LoVo (cell line): ENCODE measurements around the gene PDE9A.

Source experiments
- DNase-seq: peaks from one replicate; pipeline ENCODE4 v3.0.0-alpha.2; 2016; ENCODE audit warnings: low spot score

Gene PDE9A

DNA sequence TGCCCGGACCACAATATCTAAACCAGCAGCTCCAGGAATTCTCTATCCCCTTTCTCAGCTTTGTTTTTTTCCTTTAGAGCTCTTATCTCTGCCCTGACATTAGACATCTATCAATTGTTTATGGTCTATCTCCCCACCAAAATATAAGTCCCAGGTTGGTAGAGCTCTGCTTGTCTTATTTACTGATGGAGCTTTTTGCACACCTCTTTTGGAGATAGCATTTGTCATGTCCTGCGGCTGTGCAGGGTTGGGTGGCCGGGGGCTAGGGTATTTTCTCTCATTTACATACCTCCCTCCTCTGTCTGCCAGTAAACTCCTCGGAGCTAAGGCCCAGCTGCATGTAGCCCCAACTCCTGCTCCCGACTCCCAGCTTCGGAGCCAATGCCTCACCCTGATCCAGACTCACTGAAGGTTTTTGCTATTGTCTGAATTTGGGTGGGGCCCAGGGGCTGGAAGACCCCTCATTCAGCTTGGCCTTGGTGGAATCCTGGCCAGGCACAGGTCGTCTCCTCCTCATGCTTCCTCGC is 11.1 kb upstream of the PDE9A start:
- no peak for DNase-seq

DNA sequence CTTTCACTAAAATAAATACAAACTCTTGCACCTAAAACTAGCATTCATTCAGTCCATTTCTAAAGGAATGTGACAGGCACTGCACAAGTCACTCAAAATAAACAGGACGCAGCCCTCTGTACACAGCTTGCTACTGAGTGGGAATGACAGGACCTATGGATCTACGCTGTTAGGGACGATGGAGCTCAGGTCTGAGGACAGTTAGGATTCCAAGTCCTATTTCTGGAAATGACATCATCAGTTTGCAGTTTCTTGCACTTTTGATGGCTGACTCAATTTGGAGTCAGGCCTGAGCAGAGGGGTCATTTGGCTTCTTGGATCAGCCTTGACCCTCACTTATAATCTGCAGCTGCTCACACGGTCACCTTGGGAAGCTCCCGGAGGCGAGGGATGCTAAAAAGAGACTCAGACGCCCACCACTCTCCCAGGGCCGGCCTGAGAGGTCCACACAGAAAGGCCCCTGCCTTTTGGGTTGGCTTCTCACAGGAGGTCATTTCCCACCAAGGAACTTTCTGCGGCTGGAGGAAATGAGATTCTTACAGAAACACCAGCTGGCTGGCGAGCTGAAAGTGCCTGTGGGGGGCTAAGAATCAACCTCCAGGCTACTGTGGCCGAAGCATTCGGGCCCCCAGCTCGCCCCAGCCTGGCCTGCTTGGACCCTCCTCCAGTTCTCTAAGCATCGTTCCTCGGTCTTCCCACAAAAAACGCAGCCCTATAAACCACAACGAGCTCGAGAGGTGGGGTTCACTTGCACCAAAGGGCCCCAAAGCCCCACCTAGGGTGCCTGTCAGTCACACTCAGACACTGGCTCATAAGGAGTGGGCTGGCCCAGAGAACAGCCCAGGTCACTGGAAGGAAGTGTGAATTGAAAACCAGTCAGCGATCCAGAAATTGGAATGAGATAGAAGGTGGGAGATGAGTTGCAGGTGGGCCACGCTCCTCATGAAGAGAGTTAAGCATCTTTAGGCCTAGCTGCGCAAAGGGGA is 8.9 kb upstream of the PDE9A start:
- no peak for DNase-seq

DNA sequence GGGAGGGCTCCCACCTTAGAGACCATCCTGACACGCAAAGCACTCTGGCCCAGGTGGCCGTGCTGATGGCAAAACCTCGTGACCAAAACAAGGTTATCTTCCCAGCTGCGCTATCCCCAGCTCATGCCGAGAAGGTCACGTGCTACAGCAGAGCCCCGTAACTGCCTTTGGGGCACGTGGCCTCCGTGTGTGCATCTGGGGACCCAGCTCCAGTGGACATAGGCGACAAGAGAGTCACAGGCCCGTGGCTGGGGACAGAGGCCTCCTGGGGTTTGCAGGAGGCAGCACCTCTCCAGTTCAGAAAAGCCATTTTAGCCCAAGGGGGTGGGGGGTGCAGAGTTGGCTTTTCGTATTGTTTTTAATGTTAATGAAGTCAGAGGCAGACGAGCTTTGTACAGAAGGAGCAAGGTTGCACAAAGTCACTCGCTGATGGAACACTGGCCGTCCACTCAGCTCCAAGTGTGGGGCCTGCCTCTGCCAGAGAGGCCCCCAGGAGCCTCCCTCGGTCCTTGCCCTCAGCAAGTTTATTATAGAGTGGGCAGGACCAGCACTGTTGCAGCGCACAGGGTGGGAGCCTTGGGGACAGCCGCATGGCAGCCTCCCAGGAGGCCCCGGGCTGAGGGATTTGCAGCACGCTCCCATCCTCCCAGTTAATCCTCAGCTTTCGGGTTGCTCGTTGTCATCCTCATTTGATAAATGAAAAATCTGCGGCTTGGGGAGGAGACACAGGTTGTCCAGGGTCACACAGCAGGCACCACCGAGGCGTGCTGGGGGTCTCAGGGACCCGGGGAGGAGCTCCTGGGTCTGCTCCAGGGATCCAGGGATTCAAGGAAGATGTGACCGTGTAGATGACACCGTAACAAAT is 8.0 kb upstream of the PDE9A start:
- no peak for DNase-seq

DNA sequence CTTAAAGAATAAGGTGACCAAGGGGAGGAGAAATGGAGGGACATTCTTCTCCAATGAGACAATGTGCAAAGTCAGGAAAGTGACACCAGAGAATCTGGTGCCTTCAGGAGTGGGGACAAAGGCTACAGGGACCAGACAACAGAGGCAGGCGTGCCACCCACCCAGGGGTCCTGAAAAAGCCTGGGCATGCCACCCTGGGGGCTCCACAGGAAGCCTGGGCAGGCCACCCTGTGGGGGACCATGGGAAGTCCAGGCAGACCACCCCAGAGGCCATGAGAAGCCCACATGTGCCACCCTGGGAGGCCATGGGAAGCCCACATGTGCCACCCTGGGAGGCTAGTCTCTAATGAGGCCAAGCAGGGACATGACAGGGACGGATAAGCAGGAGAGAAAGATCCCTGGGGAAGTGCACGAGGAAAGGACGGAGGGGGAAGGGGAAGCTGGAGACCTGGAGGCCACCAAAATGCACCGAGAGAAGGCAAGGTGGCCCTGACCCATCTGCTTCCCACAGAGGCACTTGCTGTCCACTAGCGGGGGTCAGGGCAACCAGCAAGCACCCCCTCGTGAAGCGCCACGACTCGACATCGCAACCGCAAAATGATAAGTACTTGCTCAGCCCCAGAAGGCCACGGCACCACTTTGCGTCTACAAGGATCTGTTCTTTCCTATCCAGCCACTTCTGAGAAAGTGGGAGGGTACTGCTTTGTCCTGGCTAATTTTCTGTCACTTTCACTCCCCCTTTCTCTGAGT is 7.2 kb upstream of the PDE9A start:
- DNase-seq = no peak

DNA sequence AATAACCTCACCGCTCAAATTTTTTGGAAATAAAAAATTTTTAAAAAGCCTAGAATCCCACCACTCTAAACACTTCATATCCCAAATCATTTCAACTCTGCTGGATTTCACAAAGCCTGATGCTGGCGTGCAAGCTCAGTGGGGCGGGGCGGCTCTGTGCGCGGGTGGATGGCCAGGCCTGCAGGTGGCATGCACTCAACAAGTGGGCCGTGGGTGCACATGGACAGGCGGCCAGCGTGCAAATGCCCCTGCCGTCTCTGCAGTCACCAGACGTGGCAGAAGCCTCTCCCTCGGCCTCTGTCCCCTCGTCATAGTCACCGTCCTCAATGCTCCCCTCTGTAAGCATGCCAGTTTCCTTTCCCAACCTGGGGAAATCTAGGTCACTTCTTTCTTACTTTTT is 6.6 kb upstream of the PDE9A start:
- no peak for DNase-seq

DNA sequence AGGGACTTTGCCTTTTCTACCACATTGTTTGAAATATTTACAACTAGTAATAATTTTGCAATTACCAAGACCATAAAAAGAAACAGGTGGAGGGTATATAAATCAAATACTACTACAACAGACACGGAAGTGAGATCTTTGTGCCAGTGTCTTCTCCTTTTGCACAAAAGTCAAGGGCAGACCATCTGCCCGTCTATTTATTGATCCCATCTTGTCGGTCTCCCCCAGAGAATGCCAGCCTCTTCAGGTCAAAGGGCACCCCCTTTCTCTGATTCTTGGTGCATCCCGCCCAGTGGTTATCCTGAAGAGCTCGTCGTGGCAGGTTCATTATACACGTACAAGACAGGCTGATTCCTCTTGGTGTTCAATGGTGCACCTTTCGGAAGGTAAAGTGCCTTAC is 4.8 kb upstream of the PDE9A start:
- no peak for DNase-seq

DNA sequence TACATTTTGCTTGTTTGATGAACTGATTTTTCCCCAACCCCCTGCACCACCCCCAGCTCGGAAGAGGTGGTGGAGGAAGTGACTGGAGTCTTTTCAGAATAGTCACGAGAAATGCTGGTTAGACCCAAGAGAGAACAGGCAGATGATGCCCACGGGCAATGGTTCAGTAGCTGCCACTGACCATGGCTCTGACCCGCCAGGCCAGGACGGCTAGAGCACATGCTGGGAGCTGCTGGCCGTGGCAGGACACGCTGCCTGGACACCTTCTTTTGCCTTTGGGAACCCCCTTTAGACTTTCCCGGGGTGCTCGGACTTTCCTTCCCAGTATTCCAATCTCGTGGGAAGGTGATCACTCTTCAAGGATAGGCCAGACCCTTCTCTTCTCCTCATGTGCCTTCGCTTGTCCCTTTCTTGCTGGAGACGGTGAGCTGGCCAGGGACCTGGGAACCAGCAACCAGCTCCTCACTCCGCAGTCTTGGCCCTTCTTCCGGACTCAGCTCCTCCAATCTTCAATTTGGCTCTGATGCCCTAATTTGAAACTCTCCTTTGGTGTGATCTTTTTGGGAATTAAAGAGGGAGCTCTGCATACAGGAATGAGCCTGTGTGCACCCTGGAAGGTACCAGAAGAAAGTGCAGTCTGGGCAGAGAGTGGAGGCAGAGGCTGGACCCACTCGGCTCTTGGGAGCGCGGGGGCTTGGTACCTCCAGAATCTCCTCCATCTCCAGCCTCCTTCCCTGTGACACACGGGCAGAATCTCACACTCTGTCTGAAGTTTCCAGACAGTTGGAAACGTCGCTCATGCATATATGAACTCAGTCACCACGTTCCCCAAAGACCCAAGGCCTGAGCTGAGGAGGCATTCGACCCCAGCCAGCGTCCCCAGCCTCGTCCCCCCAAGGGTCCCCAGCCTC is 4.0 kb upstream of the PDE9A start:
- DNase-seq = no peak

DNA sequence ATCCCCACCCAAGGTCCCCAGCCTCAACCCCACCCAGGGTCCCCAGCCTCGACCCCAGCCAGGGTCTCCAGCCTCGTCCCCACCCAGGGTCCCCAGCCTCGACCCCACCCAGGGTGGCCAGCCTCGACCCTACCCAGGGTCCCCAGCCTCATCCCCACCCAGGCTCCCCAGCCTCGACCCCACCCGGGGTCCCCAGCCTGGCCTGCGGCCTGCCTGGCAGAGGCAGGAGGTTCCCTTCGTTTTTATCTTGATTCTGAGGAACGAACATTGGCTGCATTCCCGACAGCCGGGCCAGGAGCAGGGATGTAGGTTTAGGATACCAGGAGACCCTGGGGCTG is 3.4 kb upstream of the PDE9A start:
- no peak for DNase-seq

DNA sequence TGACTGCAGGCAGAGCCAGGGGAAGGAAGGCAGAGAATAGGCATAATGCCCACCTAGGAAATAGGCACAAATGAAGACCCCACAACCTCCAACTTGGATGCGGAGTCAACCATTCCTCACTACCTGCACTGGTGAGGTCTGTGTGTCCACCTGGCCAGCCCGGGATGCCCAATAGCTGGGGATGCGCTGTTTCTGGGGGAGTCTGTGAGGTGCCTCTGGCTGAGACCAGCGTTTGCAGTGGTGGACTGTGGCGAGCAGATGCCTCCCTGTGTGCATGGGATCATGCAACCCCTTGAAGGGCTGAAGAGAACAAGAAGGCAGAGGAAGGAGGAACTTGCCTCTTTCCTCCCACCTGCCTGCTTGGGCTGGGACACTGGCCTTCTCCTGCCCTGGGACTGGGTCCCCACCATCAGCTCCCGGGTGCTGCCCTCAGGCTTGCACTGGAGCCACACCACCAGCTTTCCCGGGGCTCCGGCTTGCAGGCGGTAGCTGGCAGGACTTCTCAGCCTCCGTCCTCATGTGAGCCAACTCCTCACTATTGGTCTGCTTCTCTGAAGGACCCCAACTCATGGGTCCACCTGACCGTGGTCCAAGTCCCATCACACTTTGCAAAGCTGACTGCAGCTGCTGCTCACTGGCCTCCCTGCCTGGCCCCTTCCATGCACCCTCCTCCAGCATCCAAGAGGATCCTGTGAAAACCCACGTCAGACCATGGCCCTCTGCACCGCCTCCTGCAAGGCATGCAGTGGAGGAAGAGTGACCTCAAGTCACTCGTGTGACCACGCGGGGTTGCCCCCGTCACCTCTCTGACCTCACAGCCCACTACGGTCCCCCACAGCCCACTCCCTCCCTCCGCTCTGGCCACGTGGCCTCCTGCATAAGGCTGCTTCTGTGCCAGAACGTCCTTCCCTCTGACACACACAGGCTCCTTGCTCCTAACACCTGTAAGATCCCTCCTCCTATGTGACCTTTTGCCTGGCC is 2.7 kb upstream of the PDE9A start:
- no peak for DNase-seq

DNA sequence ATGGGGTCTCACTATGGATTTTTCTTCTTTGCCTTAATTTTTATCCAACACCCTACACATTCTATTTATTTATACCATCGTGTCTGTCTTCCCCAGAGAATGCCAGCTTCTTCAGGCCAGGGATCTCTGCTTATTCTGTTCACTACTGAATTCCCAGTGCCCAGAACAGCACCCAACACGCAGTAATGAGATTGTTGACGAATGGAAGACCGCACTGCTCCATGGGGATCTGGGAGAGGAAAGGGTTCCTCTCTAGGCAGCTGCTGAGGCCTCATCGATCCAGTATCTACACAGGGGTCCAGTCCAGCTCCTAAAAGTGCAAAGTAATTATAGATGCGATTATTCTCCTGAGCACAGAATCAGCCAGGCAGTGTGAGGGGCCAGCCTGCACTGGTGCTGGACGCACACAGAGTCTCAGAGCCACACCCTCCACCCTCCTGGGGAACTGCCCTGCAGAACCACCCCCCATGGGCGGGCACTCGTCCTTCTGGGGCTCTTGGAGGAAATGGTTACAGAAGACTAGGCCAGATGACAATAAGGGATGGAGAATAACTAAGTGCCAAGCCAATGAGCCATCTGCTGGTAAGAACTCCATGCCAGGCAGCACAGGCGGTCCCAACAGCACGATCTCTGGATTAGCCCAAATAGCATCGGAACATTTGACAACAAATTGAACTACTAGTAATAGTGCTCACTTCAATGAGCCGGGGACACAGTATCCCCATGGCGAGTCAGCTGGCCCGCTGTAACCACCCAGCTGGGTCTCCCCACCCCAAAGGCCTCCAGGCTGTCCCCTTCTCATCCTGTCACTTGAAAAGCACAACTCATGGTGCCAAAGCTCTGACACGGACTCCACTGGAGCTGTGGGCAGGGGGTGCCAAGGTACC is 1.7 kb upstream of the PDE9A start:
- DNase-seq = no peak

DNA sequence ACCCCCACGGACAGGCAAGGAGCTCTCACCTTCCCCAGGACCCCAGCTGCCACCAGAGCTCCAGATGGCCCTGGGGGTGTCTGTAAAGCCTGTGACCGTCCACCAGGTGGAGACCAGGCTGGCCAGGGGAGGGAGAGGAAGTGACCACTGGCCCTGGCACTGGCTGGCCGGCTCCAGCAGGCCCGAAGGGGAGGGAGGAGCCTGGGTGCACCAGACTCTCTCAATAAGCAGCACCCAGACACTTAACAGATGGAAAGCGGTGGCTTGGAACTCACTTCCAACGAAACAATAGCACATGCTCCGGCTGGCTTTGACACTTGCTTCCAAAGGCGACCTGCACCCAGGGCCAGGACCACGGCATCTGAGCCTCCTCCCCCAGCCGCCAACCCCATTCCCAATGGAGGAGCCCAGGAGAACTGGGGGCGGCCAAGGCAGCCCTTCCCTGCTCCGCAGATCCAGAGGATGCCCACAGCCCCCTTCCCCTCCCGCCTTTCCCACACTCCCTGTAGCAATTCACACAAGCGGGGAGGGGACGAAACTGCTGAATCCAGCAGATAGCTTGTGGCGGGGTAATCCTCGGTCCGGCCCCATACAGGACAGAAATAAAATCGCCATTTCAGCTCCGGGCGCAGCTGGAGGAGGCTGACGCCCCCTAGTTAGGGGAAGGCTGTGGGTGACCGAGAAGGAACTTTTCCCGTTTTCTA is 742 bp upstream of the PDE9A start:
- peak; percentile 45 for DNase-seq

DNA sequence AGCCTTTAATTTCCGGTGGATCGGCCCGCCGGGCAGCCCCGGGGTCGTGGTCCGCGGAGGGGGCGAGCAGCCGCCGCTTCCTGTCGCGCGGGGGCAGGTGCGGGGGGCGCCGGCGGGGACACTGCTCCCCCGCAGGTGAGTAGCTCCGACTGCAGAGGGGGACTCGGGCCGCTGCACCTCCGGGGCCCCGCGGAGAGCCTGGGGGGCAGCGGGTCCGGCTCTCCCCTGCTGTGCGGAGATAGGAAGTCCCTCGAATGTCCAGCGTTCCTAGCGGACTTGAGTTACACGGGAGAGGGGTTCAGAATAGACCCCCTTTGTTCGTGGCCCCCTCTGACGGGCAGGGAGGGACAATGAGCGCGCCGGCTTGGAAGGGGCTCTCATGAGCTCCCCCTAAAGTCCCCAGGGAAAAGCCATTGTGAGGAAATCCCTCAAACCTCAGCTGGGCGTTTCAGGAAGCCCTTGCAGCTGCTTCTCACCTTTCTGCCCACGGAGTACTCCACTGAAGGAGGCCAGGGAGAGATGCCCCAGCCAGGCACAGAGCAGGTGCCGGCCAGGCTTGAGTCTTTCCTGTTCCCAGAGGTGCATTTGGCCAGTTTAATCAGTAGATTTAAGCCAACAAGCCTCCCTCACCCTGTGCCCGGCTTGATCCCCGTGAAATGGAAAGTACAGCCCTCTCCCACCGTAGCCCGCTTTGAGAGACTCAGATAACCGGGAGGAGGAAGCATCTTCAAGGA is 925 bp downstream of the PDE9A start:
- peak; percentile 67 for DNase-seq

DNA sequence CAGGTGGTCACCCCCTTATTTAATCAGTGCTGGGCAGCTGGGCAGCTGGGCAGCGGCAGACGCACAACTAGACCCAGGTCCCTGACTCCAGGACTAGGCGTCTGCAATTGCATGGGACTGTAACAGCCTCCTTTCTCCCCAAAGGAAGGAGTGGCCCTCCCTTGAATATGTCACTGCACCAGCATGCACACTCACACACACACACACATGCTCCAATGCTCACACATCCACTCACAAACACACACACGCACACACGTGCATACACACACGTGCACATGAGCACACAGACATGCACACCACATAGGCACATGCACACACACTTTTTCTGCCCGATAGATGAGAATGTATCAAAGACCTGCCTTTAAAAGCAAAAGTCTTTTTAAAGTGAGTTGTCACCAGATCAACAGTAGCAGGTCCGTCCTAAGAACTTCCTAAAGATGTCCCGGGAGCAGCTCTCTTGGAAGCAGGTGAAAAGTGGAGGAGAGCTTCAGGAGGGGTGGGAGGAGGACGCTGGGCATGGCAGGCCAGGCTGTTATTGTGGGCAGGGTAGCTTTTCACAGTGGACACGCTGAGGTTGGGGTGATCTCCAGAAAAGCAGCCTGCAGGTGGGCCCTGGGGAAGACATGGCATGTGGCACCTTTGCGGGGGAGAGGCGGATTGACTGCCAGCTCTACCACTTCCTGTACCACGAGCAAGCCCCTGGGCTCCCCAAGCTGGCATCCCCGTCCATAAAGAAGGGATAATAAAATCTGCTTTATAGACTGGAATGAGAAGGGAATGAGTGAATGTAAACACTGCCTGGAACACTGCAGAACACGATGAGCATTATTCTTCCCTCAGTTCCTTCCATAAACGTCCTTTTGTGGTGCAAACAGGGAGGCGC is 1.7 kb downstream of the PDE9A start:
- DNase-seq = no peak

DNA sequence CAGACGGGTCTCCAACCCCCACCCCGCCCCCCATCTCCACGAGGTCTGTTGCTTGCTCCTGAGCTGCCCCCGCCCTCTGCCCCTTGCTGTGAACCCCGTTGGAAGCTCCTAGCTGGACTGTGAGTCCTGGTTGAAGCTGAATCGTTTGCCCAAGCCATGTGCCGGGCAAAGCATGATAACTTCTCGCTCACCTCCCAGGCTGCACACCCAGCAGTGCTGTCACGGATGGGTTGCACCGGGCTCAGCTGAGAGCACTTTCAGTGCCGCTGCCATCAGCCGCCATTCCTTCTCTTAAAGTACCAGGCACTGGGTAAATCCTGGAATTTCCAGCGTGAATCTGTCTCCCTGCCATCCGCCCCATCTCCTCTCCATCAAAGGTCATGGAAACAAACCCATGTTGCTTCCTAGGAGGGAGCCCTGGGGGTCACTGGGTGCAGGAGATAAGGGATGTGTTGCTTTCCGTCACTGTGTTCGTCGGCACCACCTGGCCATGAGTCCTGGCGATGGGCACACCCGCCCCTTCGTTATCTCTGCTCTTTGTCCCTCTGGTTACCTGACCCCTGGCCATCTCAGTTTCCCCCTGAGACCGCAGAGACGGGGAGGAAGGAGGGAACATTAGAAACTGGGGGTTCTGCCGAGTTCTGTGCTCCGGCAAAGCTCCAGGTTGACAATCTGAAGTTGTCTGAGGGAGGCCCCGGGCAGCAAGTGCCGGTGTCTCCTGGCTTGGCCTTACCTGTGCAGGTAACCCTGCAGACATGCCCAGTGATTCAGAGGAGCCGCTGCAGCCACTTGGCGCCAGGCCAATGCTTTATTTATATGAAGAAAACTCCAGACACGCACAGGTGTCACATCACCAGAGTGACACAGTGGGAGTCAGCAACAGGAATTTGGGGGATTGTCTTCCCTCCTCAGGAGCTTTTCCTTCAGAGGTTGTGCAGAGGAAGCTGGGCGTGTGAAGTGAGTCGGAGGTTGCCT is 2.7 kb downstream of the PDE9A start:
- DNase-seq = no peak

DNA sequence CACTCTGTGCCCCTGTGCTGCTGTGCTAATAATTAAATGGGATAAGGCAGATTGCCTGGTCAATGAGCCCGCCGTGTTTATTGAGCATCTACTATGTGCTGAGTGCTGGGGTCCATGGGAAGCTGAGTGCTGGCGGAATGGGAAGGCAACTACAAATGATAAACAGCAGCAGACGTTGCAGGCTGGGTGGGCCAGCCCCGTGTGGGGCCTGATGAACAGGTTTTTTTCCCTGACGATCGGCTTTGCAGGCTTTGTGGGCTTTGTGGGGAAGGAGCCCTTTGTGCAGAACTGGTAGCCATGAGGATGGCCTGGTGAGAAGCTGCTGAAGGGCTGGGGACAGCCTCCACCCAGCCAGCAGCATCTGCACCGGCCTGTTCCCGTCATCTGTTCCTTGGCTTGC is 3.5 kb downstream of the PDE9A start:
- DNase-seq = no peak
